ENCODE results near the gene NECAB2. TPM values are rescaled to one million over a fixed set of nuclear protein-coding genes. Genes with fewer than 3 reads are reported as not detected.

Gene NECAB2
- total RNA-seq, 1 donor from 2014 or later = not detected

- no peaks in the 10 kb centered on the region for H3K36me3 ChIP-seq
- H3K27ac ChIP-seq = no peak overlapping the region
- intact Hi-C loops (cut with DNase I) = no loop called here
- TF ChIP-seq POLR2A (IDR thresholded peaks at IDR 0.05) (no peak), CTCF (IDR thresholded peaks at IDR 0.05) (no peak), POLR2AphosphoS5 (IDR thresholded peaks at IDR 0.05; ENCODE audit: insufficient read depth in 1 of 2, low read depth in 1 of 2) (no peak)
- no peaks in the 10 kb centered on the region for H3K4me1 ChIP-seq
- no peaks in the 10 kb centered on the region for H3K27me3 ChIP-seq
- no peak overlapping the region for H3K4me3 ChIP-seq
- H3K9me3 ChIP-seq = no peaks in the 10 kb centered on the region
- DNase-seq (ENCODE audit: extremely low spot score in 2 of 2) = no peak
Measured at GRCh38 chr16:83970430-83970815, 2.4 kb downstream of the NECAB2 start.

- H3K27ac ChIP-seq = no peak overlapping the region
- no peak overlapping the region for H3K4me3 ChIP-seq
- DNase-seq (ENCODE audit: extremely low spot score in 2 of 2) = no peak
- no peaks in the 10 kb centered on the region for H3K9me3 ChIP-seq
- no peaks in the 10 kb centered on the region for H3K27me3 ChIP-seq
- H3K36me3 ChIP-seq = no peaks in the 10 kb centered on the region
- TF ChIP-seq CTCF (IDR thresholded peaks at IDR 0.05) = no peak
- no peak for TF ChIP-seq POLR2A (IDR thresholded peaks at IDR 0.05)
- no peak for TF ChIP-seq POLR2AphosphoS5 (IDR thresholded peaks at IDR 0.05; ENCODE audit: insufficient read depth in 1 of 2, low read depth in 1 of 2)
- H3K4me1 ChIP-seq = no peaks in the 10 kb centered on the region
- intact Hi-C loops (cut with DNase I) = no loop called here
Measured at GRCh38 chr16:83971165-83972130, 3.4 kb downstream of the NECAB2 start.

- intact Hi-C loops (cut with DNase I) = no loop called here
- H3K36me3 ChIP-seq = no peaks in the 10 kb centered on the region
- TF ChIP-seq POLR2AphosphoS5 (IDR thresholded peaks at IDR 0.05; ENCODE audit: insufficient read depth in 1 of 2, low read depth in 1 of 2) (no peak), CTCF (IDR thresholded peaks at IDR 0.05) (no peak), POLR2A (IDR thresholded peaks at IDR 0.05) (no peak)
- no peak overlapping the region for H3K27ac ChIP-seq
- no peak for DNase-seq (ENCODE audit: extremely low spot score in 2 of 2)
- no peak overlapping the region for H3K4me3 ChIP-seq
- no peaks in the 10 kb centered on the region for H3K27me3 ChIP-seq
- no peaks in the 10 kb centered on the region for H3K9me3 ChIP-seq
- no peaks in the 10 kb centered on the region for H3K4me1 ChIP-seq
Measured at GRCh38 chr16:83972256-83973008, 4.4 kb downstream of the NECAB2 start.

GRCh38 chr16:83973077-83973476 is 5.0 kb downstream of the NECAB2 start:
- intact Hi-C loops (cut with DNase I) = no loop called here
- DNase-seq (ENCODE audit: extremely low spot score in 2 of 2) = no peak
- Histone ChIP-seq H3K9me3 (no peaks in the 10 kb centered on the region), H3K27ac (no peak overlapping the region), H3K4me1 (no peaks in the 10 kb centered on the region), H3K27me3 (no peaks in the 10 kb centered on the region), H3K36me3 (no peaks in the 10 kb centered on the region), H3K4me3 (no peak overlapping the region)
- TF ChIP-seq POLR2A (IDR thresholded peaks at IDR 0.05) (no peak), POLR2AphosphoS5 (IDR thresholded peaks at IDR 0.05; ENCODE audit: insufficient read depth in 1 of 2, low read depth in 1 of 2) (no peak), CTCF (IDR thresholded peaks at IDR 0.05) (no peak)

Measured in vagina (tissue), 2 donors.